GM18951 (cell line): ENCODE measurements around the gene GRB10.

Experiments
- POLR2A ChIP-seq: IDR thresholded peaks from 4 replicates; pipeline ENCODE4 v1.6.1; 2011; ENCODE audit warnings: mild to moderate bottlenecking; ENCODE audit not compliant: insufficient read length, insufficient read depth; ENCODE audit errors: extremely low read depth
- in situ Hi-C: fragments of 300-500 bp; cut with MboI; formaldehyde crosslinking; loops from one replicate; pipeline ENCODE4 v1.12.0; 2022; ENCODE audit warnings: low sequenced_read_pairs, mixed read lengths, inconsistent platforms; ENCODE audit not compliant: unreplicated experiment

Gene GRB10

DNA sequence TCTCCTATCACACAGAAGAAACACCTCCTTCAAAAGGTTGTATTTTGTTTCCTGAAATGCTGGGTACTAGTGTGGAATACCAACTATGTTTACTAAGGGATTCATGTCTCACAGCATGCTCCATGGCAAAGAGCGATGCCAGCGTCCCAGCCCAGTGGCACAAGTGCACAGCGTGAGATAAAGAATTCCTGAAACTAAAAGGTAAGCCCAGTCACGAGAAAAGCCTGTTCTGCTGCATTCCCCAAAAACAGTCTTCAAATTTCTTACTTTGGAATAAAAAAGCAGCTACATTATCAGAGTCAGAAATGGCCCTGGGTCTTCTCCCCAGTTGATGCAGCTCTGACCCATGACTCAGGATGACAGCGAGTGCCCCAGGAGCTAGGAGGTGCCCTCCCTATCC lies 164.4 kb downstream of the GRB10 start:
- in situ Hi-C loops, result no loop called here

DNA sequence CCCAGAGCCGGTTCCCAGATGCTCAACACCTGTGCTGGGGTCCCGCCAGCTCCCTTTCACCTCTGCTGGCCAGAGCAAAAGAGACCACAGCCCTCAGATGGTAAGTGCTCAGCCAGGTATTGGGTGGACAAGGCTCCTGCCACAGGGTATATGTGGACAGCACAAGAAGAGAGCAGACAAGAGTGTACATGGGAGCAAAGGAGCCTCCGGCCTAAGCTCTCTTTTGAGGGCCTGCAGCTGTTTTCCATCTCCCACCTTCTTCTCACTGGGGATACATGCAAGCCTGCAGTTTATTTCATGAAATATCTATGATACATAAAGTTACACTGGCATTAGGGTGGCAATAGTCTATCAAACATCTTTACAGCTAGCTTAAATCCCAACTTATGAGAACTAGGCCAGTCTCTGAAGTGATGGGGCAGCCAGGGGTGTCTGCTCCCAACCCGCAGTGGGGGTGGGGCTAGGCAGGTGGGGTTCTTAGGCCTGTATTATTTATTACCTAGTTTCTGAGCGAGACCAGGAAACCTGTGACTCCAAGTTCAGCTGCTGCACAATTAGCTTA lies 167.1 kb downstream of the GRB10 start:
- in situ Hi-C loops, result no loop called here
- no peak for TF ChIP-seq POLR2A

More for the DNA sequence above, 164.4 kb downstream of the GRB10 start:
- no peak for TF ChIP-seq POLR2A

DNA sequence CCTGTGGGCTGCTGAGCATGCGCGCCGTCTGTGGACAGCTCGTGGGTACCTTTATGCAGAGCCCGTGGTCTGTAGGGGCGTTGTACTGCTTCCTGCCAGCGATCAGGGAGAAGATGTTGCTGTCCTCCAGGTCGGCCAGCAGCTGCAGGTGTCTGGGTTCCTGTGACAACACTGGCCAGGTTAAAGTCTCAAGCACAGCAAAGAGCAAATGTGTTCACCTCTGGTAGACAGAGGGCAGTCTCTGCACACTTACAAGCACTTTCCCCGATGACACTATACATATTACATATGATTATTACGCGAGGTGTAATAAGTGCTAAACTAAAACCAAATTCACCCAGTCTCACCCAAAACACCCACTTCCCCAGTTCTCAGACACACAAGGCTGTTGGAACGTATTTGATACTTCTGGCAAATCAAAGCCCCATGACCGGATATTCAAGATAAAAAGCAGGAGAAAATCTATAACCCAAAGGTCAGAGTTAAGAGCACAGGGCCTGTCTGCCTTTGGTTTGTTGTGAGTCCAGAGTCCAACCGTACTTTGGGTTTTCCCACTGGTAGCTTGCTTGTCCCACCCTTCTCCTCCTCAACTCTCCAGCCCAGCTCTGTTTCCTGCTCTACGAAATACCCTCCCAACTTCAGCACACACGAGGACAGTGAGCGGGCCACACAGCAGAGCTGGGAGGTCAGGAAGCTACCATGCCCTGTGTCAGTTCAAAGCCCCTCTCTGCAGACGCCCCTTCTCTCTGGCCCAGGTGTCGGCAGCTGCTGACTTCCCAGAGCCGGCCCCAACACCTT lies 167.8 kb downstream of the GRB10 start:
- in situ Hi-C loops, result no loop called here

DNA sequence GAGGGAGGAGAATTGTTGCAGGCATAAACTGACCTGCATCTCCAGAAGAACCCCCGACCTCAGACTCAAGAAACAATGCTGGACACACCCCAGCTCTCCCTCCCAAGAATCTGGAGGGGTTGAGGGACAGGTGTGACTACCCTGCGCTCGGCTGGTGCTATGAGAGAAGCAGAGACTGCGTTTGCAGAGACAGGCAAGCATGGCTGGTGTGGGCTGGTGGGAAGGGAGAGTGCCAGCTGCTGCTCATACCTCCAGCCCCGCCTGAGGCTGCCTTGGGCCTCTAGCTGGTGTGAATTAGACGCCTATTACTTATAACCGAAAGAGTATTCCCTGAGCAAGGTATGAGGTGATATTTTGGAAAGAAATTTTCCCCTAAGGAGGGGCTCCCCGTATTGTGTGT lies 169.2 kb downstream of the GRB10 start:
- in situ Hi-C loops, result no loop called here
- TF ChIP-seq POLR2A, result no peak

More for the DNA sequence above, 167.8 kb downstream of the GRB10 start:
- no peak for TF ChIP-seq POLR2A

DNA sequence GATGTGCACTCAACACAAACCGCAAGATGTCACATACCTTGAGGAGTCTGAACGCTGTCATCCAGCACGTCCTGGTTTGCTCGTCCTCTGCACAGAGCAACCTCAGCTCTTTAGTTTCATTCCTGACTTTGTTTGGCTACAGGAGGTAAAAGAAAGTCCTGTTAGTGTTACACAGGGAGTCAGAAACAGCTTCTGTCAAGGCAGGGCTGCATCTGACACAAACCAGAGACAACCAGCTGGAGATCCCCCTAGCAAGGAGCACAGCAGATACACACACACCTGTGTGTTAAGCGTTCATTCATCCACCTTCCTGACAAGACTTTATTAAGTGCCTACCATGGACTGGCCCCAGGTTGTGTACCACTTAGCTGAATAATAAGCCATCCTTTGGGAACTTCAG lies 170.0 kb downstream of the GRB10 start:
- in situ Hi-C loops, result no loop called here
- TF ChIP-seq POLR2A, result no peak

DNA sequence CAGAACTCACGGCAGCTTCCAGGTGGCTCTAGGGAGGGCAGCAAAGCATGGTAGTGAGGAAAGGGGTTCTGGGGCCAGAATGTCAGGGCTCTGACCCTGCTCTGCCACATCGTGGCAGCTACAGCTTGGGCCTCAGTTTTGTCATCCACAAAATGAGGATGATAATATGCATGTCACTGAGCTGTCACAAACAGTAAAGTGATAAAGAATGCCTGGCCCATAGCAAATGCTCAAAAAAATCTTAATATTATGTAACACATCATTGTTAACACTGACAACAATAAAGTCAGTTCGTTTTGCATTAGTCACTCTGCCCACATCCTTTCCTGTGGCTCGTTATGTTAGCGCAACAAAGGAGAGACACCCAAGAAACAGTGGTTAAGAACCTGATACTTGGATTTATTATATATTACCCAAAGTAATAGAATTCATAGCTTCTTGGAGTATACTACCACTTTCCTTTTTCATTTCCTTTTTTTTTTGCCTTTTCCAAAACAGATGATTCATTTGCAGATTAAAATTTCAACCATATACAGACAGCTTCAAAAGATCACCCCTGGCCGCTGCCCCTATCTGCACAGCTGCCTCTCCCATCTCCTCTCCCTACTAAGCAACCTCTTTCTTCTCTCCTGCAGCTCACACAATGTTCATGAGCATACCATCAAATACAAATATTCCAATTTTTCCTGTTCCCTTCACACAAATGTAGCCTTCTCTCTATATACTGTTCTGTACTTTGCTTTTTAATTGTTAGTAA lies 172.0 kb downstream of the GRB10 start:
- no peak for TF ChIP-seq POLR2A
- in situ Hi-C loops, result no loop called here

DNA sequence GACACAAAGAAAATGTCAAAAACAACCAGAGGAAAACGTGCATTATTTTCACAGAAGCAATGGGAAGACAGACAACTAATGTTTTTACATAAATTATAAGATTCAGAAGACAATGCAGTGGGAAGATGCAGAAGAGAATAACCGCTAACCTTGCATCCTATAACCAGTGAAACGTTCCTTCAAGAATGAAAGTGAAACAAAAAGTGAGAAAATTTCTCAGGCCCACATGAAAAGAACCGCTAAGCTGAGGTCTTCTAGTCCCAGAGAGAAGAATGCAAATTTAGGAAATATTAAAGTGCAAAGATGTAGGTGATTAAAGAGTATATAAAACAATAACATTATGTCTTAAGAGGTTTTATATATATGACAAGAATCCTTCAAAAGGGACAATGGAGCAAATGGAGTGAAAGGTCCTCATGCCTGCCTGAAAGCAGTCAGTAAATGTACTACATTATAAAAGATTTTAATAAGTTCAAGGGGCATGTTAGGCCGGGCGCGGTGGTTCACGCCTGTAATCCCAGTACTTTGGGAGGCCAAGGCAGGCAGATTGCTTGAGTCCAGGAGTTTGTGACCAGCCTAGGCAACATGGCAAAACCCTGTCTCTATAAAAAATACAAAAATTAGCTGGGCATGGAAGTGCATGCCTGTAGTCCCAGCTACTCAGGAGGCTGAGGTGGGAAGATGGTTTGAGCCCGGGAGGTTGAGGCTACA lies 174.3 kb downstream of the GRB10 start:
- no peak for TF ChIP-seq POLR2A
- in situ Hi-C loops, result no loop called here

DNA sequence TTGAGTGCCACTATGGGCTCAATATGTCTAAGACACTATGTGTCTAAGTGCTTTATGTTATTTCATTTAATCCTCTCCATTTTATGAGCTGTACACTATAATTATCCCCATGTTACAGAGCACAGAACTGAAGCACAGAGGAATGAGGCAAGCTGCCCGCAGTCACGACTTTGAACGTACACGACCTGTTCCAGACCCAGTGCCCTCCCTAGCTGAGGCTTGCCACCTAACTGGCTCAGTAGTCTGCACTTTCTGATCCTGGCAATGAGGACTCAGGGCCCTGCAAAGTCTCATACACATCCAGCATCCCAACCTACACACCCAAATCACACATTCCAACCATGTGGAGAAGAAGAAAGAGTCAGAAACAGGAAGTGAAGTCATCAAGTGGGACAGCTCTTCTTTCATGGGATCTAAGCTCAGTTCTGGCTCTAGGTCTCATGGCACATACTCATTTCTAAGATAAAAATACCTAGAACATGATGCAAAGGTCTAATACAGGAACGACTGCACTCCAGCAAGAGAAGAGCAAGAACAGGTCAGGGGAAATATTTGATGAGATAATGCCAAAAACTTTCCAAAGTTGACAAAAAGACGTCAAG lies 175.1 kb downstream of the GRB10 start:
- TF ChIP-seq POLR2A, result no peak
- in situ Hi-C loops, result no loop called here

DNA sequence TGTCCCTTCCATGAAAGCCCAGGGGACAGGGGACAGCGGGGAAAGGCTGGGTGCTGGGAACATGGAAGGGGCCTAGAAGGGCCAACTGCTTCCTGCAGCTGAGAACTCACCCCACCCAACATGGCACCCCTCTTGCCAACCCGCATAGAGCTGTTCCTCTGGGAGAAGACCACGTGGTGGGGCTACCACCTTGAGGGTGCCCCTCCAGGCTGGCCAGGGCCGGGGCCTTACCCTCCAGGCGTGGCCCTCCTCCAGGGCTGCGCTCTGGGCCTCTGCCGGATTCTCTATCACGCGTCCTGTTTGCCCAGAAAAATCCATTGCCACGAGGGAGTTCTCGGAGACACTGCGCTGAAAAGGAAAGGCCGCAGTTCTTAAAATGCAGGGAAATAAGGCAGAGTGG lies 177.6 kb downstream of the GRB10 start:
- TF ChIP-seq POLR2A, result no peak
- in situ Hi-C loops, result no loop called here

DNA sequence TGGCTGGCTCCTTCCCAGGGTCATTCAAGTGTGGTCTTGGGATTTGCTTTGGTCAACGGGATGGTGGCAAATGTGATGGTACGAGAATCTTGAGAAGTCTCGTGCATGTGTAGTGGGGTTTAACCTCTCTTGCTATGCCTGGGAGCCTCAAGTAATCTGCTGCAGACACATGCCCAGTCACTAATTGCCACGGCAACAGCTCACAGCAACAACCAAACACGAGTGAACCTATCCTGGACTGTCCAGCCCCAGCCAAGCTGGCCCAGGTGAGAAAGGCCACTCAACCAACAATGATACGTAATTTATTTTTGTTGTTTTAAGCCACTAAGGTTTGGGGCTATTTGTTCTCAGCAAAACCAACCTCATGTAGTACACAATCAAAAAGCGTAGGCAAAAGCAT lies 179.4 kb downstream of the GRB10 start:
- no peak for TF ChIP-seq POLR2A
- in situ Hi-C loops, result no loop called here

DNA sequence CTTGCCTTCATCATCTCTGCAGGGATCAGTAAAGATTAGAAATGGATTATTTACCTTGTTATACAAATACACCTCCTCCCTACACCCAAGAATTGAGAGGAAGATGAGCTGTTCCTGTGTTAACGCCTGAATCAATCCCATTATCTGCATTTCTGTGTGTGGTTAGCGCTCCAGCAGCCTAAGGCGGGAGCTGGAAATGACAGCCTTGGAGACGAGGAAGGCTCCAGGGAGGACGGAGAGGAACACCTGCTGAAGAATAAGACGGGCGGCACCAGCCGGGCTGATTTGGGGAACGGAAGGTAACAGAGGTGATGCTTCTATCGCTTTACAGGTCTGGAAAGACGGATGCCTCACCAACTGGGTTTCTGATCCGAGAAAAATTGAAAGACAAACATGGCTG lies 183.3 kb downstream of the GRB10 start:
- TF ChIP-seq POLR2A, result no peak
- in situ Hi-C loops, result no loop called here

DNA sequence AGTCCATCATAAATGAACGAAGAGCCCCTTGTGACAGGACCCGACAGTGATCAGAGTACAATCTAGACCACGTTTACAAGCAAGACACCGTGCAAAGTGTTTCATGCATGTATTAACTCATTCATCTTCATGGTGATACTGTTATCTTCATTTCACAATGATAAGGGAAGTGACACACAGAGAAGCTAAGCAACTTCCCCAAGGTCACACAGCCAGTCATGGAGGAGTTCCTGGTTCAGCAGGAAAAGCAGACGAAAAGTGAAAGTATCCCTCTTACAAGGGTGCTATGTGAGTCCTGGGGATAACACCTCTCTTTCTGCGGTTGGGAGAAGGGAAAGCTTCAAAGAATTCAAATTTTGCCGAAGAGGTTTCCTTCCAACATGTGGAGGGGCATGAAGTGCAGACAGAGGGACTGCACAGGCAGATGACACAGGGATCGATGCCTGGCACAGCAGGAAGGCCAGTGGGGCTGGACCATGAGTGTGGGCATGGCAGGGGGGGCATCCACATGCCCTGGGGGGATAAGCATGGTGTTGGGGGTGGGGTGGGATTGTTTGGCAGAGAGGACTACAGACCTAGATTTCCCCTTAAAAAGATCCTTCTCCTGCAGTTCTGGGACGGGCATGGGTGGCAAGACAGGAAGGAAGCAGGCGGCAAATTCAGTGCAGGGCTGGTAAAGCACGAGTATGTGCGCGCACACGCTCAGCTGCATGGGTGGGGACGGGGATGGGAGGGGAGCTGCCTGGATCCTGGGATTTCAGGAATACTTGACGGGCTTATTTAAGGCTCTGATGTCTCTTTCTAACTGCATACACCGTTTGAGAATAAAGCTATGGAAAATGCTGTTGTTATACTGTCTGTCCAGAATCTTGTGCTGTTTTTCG lies 184.0 kb downstream of the GRB10 start:
- in situ Hi-C loops, result no loop called here
- no peak for TF ChIP-seq POLR2A
